T follicular helper cell (primary cell): ENCODE data around the gene SLIT3.

ENCODE experiments used
- DNase-seq: peaks from one replicate; pipeline ENCODE4 v3.0.0-alpha.2; 2020; ENCODE audit warnings: low read depth

The SLIT3 gene

GRCh38 chr5:169104937-169105494 is 195.9 kb downstream of the SLIT3 start:
- no peak for DNase-seq

GRCh38 chr5:169103586-169104181 is 197.3 kb downstream of the SLIT3 start:
- DNase-seq = no peak

GRCh38 chr5:169101966-169102365 is 199.0 kb downstream of the SLIT3 start:
- no peak for DNase-seq

DNA sequence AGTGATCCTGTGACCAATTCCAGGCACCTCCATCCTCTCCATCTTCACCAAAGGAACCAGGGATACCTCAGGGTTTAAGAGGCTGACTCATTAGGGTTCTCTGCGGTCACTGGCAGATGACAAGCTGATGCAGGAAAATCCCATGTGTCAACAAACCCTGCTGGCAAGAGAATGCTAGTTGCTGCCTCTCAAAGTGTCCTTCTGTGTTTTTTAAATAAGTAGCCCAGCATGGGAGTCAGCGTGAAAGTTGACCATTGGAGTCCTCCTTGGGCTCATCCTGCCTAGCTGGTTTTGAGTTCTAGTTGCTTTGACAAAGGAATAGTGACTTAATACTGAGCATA is 200.2 kb downstream of the SLIT3 start:
- DNase-seq = no peak

DNA sequence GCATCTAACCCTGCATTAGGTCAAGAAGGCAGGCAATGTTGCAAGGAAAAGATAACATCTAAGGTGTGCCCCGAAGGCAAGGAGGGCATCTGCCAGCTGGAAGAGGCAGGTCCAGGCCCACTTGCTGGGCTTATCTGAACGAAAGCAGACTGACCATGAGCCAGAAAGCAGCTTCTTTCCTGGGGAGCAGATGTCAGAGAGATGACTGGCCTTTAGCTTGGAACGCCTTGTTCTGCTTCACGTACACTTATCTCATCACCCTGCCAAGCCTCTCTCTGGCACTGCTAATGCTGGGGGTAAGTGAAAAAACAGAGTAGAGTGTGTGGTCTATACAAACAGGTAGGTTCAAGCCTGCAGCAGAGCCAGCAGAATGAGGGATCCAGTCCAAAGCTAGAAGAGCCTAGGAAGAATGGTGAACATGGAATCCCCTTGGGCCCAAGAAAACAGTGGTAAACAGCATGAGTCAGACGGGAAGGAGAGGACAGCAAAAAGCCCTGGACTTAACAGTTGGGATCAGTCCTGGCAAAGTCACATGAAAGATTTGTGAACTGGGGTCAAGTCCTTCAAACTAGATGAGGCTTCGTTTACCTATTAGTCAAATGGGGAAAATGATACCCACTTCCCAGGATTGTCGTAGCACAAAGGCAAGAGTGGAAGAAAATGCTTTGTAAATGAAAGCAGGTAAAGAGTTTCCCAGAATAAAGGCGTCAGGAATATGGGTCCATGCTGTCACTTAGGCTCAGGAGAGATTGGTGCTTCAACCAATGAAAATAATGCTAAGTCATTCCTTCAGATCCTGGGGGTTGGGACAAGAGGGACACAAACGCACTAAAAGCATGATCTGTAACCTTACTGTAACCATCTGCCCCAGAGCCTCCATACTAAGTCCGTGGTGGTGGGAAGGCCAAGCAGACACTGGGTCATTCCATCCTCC is 200.9 kb downstream of the SLIT3 start:
- DNase-seq = no peak

DNA sequence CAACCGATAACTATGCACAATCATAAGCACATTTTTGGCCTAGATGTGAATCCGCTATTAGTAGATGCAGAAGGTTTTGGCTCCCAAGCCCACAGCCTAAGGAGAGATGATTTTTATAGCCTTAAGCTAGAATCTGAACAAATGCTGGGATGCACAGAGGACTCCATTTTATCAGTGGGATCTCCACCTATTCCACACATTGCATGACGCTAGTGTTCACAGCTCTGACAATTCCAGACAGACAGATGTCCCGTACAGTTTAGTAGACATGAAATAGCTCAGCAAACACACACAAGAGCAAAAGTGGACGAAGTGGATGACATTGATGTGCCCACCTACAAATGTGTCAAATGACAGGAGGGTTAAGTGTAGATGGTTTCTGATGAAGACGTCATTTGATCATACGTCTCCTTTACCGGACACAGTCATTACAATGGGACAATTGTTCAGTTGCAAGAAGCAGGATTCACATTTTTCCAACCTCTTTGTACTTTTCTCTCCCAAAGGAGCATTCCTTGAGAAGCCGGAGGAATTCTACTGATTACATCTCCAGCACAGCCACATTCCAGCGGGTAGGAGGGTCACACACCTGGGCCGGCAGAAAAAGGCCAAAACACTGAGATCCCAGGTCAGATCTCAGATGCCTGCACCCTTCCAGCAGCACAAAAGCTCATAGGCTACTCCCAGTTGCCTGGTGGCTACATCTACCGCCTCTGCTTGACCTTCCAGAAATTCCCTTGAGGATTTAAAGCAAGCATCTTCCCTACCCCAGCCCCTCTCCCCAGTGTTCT is 202.4 kb downstream of the SLIT3 start:
- no peak for DNase-seq

- DNase-seq = no peak
These were observed 203.3 kb downstream of the SLIT3 start for GRCh38 chr5:169097374-169098326.

DNA sequence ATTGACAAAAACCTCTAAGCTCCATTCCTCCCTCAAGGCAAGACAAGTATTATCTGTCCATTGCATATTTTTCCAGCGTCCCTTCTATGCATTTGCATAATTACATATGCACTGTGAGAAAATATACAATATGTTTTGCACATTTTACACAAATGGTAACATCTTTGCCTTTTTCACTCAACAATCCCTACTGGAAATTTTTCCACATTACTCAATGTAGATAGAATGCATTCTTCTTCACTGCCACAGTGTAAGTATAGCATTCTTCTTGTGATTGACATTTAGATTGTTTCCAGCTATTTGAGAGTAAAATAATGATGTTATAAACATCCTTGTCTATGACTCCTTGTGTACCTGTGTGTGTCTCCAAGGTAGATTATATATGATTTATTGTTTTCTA is 205.0 kb downstream of the SLIT3 start:
- DNase-seq = no peak

DNA sequence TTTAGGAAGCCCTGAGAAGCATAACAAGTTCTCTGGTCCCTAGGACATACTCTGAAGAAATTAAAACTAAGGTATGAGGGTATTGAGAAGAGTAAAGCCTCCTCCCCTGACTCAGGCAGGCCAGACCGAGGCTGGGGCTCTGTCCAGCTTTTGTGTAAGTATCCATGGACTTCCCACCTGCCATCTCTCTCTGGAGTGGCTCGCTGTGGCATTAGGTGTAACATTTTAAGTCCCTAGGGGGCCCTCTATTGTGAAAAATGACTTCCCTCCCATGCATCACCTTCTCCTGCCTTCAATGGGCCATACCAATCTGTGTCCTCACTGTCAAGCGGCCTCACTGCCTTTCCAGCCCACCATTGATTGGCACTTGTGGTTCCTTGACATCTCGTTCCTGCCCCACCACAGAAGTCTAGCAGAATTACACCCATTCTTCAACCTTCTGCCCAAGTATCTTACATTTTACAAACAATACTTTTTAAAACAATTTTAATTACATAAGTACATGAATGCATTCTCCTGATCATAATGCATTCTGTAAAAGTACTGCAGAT is 205.5 kb downstream of the SLIT3 start:
- no peak for DNase-seq

DNA sequence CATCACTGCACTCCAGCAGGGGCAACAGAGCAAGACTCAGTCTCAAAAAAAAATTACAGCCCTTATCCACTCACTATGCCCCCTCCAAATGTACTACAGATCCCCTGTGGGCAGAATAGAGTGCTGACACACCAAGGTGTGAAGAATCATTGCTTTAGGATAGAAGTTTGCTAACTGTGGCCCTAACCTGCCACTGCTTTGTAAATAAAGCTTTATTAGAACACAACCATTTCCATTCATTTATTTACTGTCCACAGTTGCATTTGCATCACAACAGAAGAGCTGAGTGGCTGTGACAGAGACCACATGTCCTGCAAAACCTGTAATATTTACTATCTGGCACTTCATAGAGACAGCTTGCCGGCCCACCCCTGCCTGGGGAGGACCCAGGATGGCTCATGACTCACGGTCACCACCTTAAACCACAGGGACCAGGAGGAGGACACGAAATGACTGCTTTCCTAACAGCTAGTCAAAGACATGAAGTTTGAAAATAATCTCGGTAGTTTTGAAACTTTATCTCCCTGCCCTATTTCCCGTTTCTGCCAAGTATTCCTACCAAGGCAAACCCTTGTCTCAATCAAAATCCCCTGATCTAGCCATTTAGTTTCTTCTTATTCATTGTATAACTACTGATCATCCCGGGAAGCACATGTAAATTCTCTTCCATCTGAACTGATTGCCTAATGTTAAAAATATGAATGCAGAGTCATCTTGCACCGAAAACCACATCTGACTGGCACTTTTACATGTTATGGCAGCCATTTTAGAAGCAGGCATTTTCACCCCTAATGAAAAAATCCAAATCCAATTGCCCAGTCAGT is 206.1 kb downstream of the SLIT3 start:
- no peak for DNase-seq

GRCh38 chr5:169091396-169091980 is 209.5 kb downstream of the SLIT3 start:
- DNase-seq = no peak

DNA sequence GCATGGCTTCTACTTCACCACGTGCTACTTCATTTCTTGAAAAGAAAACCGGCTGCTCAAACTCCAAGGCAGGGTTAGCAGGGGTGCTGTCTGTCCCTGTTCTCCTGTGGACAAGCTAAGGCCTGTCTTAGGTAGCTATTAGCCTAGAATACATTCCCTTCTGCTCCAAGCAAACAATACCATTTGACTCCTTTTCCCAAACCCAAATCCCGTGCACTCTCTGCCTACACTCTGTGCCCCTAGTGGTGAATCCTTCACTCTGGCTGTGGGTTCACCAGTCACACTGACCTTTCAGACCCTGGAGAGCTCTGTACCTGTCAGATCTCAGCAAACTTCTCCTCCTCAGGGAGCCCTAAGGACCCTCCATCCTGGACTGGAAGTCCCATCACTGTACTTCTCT is 211.6 kb downstream of the SLIT3 start:
- no peak for DNase-seq

DNA sequence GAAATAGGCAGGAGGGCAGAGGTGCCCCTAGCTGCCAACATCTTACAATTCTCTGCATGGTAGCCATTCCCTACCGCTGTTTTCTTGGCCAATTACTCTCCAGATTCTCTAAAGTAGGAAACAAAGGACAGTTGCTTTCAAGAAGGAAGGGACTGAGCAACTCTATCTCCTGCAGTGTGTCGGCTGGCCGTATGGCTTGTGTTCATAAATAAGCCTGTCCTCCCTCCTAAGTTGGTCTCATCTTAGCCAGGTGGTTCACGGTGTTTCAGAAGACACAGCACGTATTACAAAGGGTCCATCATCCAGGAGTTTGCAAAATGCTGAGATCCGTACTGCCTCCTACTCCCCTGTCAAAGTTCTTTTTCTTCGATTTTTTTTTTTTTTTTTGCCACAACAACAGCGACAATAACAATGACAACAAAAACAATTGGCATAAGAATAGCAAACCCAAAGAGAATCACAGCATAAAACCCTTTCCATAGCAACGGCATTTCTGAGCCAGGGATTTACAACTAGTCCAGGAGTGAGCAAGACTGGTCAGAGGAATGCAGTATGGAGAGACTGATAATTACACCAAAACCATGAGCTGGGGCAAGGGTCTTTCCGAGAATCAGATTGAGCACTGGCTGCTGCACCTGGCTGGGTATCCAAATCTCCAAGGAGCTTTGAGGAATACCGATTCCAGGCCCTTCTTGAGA is 212.8 kb downstream of the SLIT3 start:
- no peak for DNase-seq

GRCh38 chr5:169085636-169086035 is 215.3 kb downstream of the SLIT3 start:
- DNase-seq = no peak

DNA sequence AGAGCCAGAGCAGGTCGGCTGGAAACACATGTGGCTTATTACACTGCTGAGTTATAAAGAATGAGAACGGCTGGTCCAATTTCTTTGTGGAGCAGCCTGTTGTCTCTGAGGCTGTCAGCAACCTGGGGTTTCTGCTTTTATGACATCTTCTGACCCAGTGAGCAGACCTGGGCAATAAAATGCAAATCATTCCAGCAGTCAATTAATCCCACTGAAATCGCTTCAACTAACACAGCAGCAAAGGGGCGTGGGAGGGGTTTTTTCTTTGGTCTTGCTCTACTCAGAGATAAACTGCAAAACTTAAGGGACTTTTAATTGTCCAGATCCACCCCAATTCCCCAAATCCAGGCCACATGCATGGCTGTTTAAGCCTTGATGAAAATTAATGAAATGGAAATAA is 215.7 kb downstream of the SLIT3 start:
- DNase-seq = no peak

- DNase-seq = no peak
These were observed 216.2 kb downstream of the SLIT3 start for GRCh38 chr5:169084775-169085174.

GRCh38 chr5:169083394-169084018 is 217.4 kb downstream of the SLIT3 start:
- DNase-seq = no peak

DNA sequence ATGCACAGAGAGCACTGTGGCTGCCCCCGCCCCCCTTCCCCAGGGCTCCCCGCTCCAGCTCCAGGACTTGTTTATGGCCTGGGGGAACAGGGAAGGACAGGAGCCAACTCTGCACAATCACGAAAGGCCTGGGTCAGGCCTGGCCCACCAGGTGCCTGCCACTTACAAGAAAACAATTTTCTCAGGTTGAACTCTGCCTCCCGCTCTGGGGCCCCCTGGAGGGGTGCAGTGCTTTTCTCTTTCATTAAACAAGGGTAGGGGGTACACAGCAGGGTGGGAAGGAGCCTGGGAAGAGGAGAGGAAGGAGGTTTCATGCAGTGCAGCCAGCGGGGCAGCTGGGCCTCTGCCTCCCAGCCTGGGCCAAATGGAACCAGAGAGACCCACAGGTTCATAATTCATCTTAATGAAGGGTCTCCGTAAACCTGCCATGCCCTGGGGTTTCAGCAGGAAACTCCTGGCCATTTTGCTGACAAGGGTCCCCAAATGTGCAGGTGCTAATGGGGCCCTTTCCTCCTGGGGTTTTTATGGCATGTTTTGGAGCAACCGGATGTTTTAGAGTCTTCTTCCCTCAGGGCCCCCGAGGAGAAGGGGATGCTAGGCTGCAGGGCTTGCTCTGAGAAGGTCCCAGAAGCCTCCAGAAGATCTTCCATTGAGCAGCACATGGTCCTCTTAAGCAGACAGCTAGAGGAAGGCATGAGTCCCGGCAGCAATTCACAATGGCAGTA is 219.8 kb downstream of the SLIT3 start:
- DNase-seq = no peak
